Measurements from ENCODE around the gene KIAA0513. TPM values are rescaled to one million over a fixed set of nuclear protein-coding genes. Genes with fewer than 3 reads are reported as not detected.

The KIAA0513 gene
- total RNA-seq, 1 experiment from 2014 or later, result 6.6 TPM

- Histone ChIP-seq H3K9me3 (ENCODE audit: control insufficient read depth in 1 of 2, insufficient read depth in 1 of 2, low read depth in 1 of 2, low read length in 2 of 2) (no peaks in the 10 kb centered on the region), H3K27ac (ENCODE audit: low read depth, low read length) (no peak overlapping the region), H3K9me2 (ENCODE audit: insufficient read depth) (no peaks in the 10 kb centered on the region), H3K36me3 (ENCODE audit: control insufficient read depth in 1 of 2, insufficient read depth in 2 of 2, low read length in 2 of 2) (no peaks in the 10 kb centered on the region), H3K9ac (ENCODE audit: low read length) (no peak overlapping the region), H3K27me3 (ENCODE audit: insufficient read depth, low read length) (no peaks in the 10 kb centered on the region), H3K4me1 (ENCODE audit: control insufficient read depth in 1 of 2, insufficient read depth in 2 of 2, low read length in 2 of 2) (peaks cover 2 to 9% of the 10 kb centered on the region in 2 experiments; a peak in 2 of 4 replicates), H3K4me2 (ENCODE audit: low read length) (no peak overlapping the region), H3K79me2 (ENCODE audit: insufficient read depth, low read length) (no peaks in the 10 kb centered on the region), H2AFZ (ENCODE audit: low read depth, low read length, poor library complexity, severe bottlenecking) (no peak overlapping the region), H3K4me3 (replicated peaks in 1 of 2; ENCODE audit: low read depth in 1 of 2, low read length in 2 of 2) (no peak overlapping the region), H4K20me1 (ENCODE audit: insufficient read depth) (no peaks in the 10 kb centered on the region)
- intact Hi-C loops (cut with micrococcal nuclease), result no loop called here
- DNase-seq (ENCODE audit: low read depth, low spot score) (no peak), ATAC-seq (no peak)
- POLR2A ChIA-PET, result no interaction called here
- CTCF ChIA-PET, result no interaction called here
- TF ChIP-seq ATF3 (IDR thresholded peaks at IDR 0.05), result no peak
- TF ChIP-seq SIN3A (IDR thresholded peaks at IDR 0.05; ENCODE audit: low read depth), result no peak
- TF ChIP-seq REST (IDR thresholded peaks at IDR 0.05; ENCODE audit: low read depth), result no peak
- TF ChIP-seq YY1 (IDR thresholded peaks at IDR 0.05; ENCODE audit: extremely low read depth, insufficient replicate concordance, low read depth, low read length), result no peak
- no peak for TF ChIP-seq SRF (IDR thresholded peaks at IDR 0.05; ENCODE audit: low read depth)
- no peak for TF ChIP-seq CEBPB (IDR thresholded peaks at IDR 0.05; ENCODE audit: low read depth)
- no peak for TF ChIP-seq EGR1 (IDR thresholded peaks at IDR 0.05; ENCODE audit: low read depth)
- no peak for TF ChIP-seq FOSL1 (IDR thresholded peaks at IDR 0.05; ENCODE audit: low read depth)
- TF ChIP-seq CTCF (IDR thresholded peaks at IDR 0.05 in 2 of 3, conservative IDR thresholded peaks at IDR 0.05 in 1 of 3; ENCODE audit: borderline replicate concordance in 1 of 3, insufficient read depth in 1 of 3, low read depth in 2 of 3, low read length in 2 of 3), result no peak
- RAD21 ChIA-PET (ENCODE audit: low non-redundant PET in 1 of 2, low total read pairs in 2 of 2, uncharacterized antibody in 2 of 2, unreplicated experiment in 2 of 2), result no interaction called here
- no TSS peak for BruUV-seq (replicated peaks)
Measured at GRCh38 chr16:85054948-85055492, 27.4 kb downstream of the KIAA0513 start.
